K562 (cell line): ENCODE data around the gene YARS1. TPM values are rescaled to one million over a fixed set of nuclear protein-coding genes. Genes with fewer than 3 reads are reported as not detected.
A peak's percentile ranks its signal among the peaks of the same experiment; 100 is the strongest.
"Not testable (repeated sequence)": the region's sequence is repeated elsewhere in the genome, so short reads cannot be mapped to it uniquely, and the experiment has no call there.

Experiments
- ATAC-seq: fragments of 200-7000 bp; cut with Tn5 transposase; 3 replicates; pipeline ENCODE4 v1.9.1; 2020; ENCODE audit warnings: moderate library complexity
- BruUV-seq: library from RNA; stranded (reverse); fragments of 400-500 nt; replicated peaks from 2 replicates; lab custom pipeline; 2021; lab: Mats Ljungman, UMichigan
- CTCF ChIA-PET: fragments of 300-600 bp; formaldehyde crosslinking; extraction: SDS; loops from one replicate; lab custom pipeline; 2021; ENCODE audit warnings: low intra/inter-chr PET ratio; lab: Yijun Ruan, JAX
- POLR2A ChIA-PET: fragments of 300-600, 350-650 bp; sonication (Branson Sonifier 250); formaldehyde crosslinking; extraction: SDS; loops from one replicate; lab custom pipeline; 2021; ENCODE audit warnings: antibody characterized with exemption, inconsistent platforms; lab: Yijun Ruan, JAX
- DNase-seq, 4 experiments: peaks; one replicate each; pipeline versions ENCODE4 v3.0.0 to v3.0.0-alpha.2; 2011 to 2018; ENCODE audit warnings: low spot score in 3 of 4, mixed read lengths in 3 of 4; ENCODE audit errors: extremely low read depth in 1 of 4
- FAIRE-seq: peaks from 2 replicates; lab custom pipeline; 2011; peaks lifted over from hg19 to GRCh38; lab: Jason Lieb, UNC
- H2AFZ ChIP-seq: 2 replicates; pipeline ENCODE4 v1.6.0; 2011; ENCODE audit warnings: low read depth, low read length, control low read depth, inconsistent platforms
- H3K27ac ChIP-seq: fragments of 200-600 bp; 3 replicates; pipeline ENCODE4 v1.8.0; 2011; ENCODE audit warnings: low read depth, mild to moderate bottlenecking, control low read depth, inconsistent platforms, low read length, moderate library complexity, mixed read lengths; ENCODE audit errors: extremely low read depth
- H3K27me3 ChIP-seq, 2 experiments: fragments of 300-600 bp in 1 of 2; 2 replicates in 1 of 2; 3 replicates in 1 of 2; pipeline versions ENCODE4 v1.6.0 to v1.8.0; 2011; ENCODE audit warnings: inconsistent platforms in 2 of 2, low read length in 2 of 2, mild to moderate bottlenecking in 1 of 2, mixed read lengths in 1 of 2, moderate library complexity in 1 of 2; ENCODE audit not compliant: control insufficient read depth in 2 of 2, insufficient read depth in 2 of 2
- H3K36me3 ChIP-seq: fragments of 300-600 bp; 3 replicates; pipeline ENCODE4 v1.8.0; 2011; ENCODE audit warnings: mild to moderate bottlenecking, low read length, inconsistent platforms; ENCODE audit not compliant: control insufficient read depth, insufficient read depth
- H3K4me1 ChIP-seq, 2 experiments: fragments of 200-600 bp in 1 of 2; replicated peaks in 1 of 2; 2 replicates in 1 of 2; 3 replicates in 1 of 2; pipeline versions ENCODE4 v1.5.1 to v1.8.0; 2011; ENCODE audit warnings: inconsistent platforms in 2 of 2, low read length in 2 of 2, mild to moderate bottlenecking in 1 of 2, mixed read lengths in 1 of 2, moderate library complexity in 1 of 2; ENCODE audit not compliant: control insufficient read depth in 2 of 2, insufficient read depth in 2 of 2
- H3K4me2 ChIP-seq: 2 replicates; pipeline ENCODE4 v1.6.1; 2011; ENCODE audit warnings: low read length, control low read depth, inconsistent platforms, mixed read lengths; ENCODE audit not compliant: insufficient read depth
- H3K4me3 ChIP-seq: fragments of 200-600 bp; sonication (generic), shearing (Covaris generic); 2 replicates; pipeline ENCODE4 v1.5.1; 2016; ENCODE audit warnings: control low read depth, inconsistent platforms
- H3K79me2 ChIP-seq: fragments of 200-600 bp; 3 replicates; pipeline ENCODE4 v1.8.0; 2011; ENCODE audit warnings: low read length, inconsistent platforms; ENCODE audit not compliant: control insufficient read depth, insufficient read depth
- H3K9ac ChIP-seq, 2 experiments: 2 replicates each; pipeline versions ENCODE4 v1.6.0 to v1.6.1; 2011; ENCODE audit warnings: low read depth in 2 of 2, low read length in 2 of 2, control low read depth in 1 of 2, inconsistent platforms in 1 of 2, mild to moderate bottlenecking in 1 of 2, mixed read lengths in 1 of 2; ENCODE audit not compliant: insufficient read depth in 1 of 2
- H3K9me1 ChIP-seq: one replicate; pipeline ENCODE4 v1.6.0; 2011; ENCODE audit warnings: inconsistent platforms, mild to moderate bottlenecking, low read length, moderate library complexity; ENCODE audit not compliant: control insufficient read depth, insufficient read depth
- H3K9me3 ChIP-seq: replicated peaks from 2 replicates; pipeline ENCODE4 v1.5.1; 2011; ENCODE audit warnings: low read depth, low read length, inconsistent platforms; ENCODE audit not compliant: control insufficient read depth, insufficient read depth
- H4K20me1 ChIP-seq: replicated peaks from 2 replicates; pipeline ENCODE4 v1.6.1; 2011; ENCODE audit warnings: low read length, inconsistent platforms, mixed read lengths; ENCODE audit not compliant: control insufficient read depth, insufficient read depth
- CEBPG ChIP-seq, 3 experiments: fragments of 200-800 bp in 1 of 3; sonication (Bioruptor generic) in 1 of 3; sonication (generic) in 1 of 3; formaldehyde crosslinking in 1 of 3; IDR thresholded peaks in 2 of 3; conservative IDR thresholded peaks in 1 of 3; 2 replicates each; pipeline versions ENCODE4 v1.6.1 to v1.8.0; 2016 to 2022; ENCODE audit warnings: missing compliant biosample characterization in 2 of 3, missing genetic modification characterization in 2 of 3, mild to moderate bottlenecking in 1 of 3, missing genetic modification reagents in 1 of 3
- FOSL1 ChIP-seq: fragments of 200-800 bp; sonication (Bioruptor generic); conservative IDR thresholded peaks from 2 replicates; pipeline ENCODE4 v1.6.1; 2016; ENCODE audit warnings: missing genetic modification characterization, missing compliant biosample characterization
- SUPT5H ChIP-seq: fragments of 450-650 bp; IDR thresholded peaks from 2 replicates; pipeline ENCODE4 v1.6.1; 2016
- WGBS: fragments of 100-300 bp; shearing (Covaris generic); methylation state at CpG from one replicate; pipeline ENCODE4 v1.1.6; 2016; ENCODE audit warnings: low coverage, mixed read lengths; ENCODE audit not compliant: insufficient coverage; ENCODE audit errors: missing lambda C conversion rate; 5-methylcytosine and 5-hydroxymethylcytosine counted together
- in situ Hi-C: fragments of 300-500 bp; cut with MboI; formaldehyde crosslinking; loops from 4 replicates; pipeline ENCODE4 v1.15.0; 2018; ENCODE audit warnings: inconsistent platforms, mixed read lengths
- intact Hi-C: fragments of 100-400 bp; cut with micrococcal nuclease; formaldehyde crosslinking; loops from 2 replicates; pipeline ENCODE4 v1.14.2; 2022
- polyA plus RNA-seq, 8 experiments: library from polyadenylated mRNA; depleted of rRNA in 4 of 8; stranded (reverse) in 5 of 8; unstranded in 3 of 8; fragments of >200 nt; fragmentation: Nextera tagmentation in 2 of 8; fragmentation: Illumina TruSeq in 1 of 8; extraction: Ambion mirVana in 2 of 8; extraction: Trizol in 1 of 8; gene quantifications; 2 replicates each; pipeline versions ENCODE4 v1.2.1 to v1.2.3, GENCODE V29; 2011 to 2014; ENCODE audit warnings: inconsistent platforms in 1 of 8, missing spikeins in 1 of 8
- total RNA-seq, 7 experiments: library from RNA; depleted of rRNA in 6 of 7; stranded (reverse); fragments of >200 nt in 6 of 7; fragmentation: Illumina TruSeq in 2 of 7; extraction: Trizol in 2 of 7; gene quantifications; 2 replicates each; pipeline versions ENCODE4 v1.2.1 to v1.2.3, GENCODE V29; 2011 to 2021; ENCODE audit warnings: low replicate concordance in 1 of 7
- TF ChIP-seq, protein P1 (sequence below), 2 experiments: fragments of 450-650 bp in 1 of 2; sonication (generic) in 1 of 2; formaldehyde crosslinking in 1 of 2; IDR thresholded peaks in 1 of 2; conservative IDR thresholded peaks in 1 of 2; 2 replicates each; pipeline versions ENCODE4 v1.6.1 to v1.8.1; 2016 to 2023; ENCODE audit warnings: mild to moderate bottlenecking in 2 of 2, moderate library complexity in 2 of 2, inconsistent platforms in 1 of 2, missing genetic modification reagents in 1 of 2

Gene YARS1
- total and polyA plus RNA-seq, 9 of the 15 experiments (the other 6 are each of a cell fraction or from before 2014, with no cell fraction given) = 66.2 to 336 (median 201) TPM

DNA sequence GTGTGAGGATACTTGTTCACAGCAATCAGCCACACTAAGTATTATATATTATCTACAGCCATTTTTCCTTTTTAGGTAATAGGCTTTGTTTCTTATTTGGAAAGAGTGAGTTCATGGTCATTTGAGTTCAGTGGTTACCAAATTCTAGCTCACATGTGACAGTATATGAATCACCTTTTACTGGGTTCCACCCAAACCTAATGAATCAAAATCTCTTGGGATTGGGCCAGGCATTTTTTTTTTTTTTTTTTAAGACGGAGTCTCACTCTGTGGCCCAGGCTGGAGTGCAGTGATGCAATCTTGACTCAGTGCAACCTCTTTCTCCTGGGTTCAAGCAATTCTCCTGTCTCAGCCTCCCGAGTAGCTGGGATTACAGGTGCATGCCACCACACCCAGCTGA lies 27.8 kb downstream of the YARS1 start:
- H3K27ac ChIP-seq; H3K27me3 ChIP-seq; H3K4me3 ChIP-seq; BruUV-seq; FAIRE-seq; H3K9me1 ChIP-seq; in situ Hi-C loops; ATAC-seq; H3K9ac ChIP-seq; POLR2A ChIA-PET; H2AFZ ChIP-seq; H4K20me1 ChIP-seq; DNase-seq; H3K9me3 ChIP-seq; H3K4me2 ChIP-seq; H3K4me1 ChIP-seq; TF ChIP-seq CEBPG (CRISPR knock-in tag; IDR thresholded peaks at IDR 0.05): not testable (repeated sequence)
- Histone ChIP-seq H3K36me3 (peaks cover 87% of the 10 kb centered on the region), H3K79me2 (peaks cover 15% of the 10 kb centered on the region; the same call in 2 of the 3 replicates)
- CTCF ChIA-PET = interaction anchor here (0.6 kb wide), 1 partner anchor 77 kb away, joined by 7 read pairs; no protein-coding TSS in a partner anchor
- TF ChIP-seq FOSL1 = peak; percentile 65
- TF ChIP-seq, protein P1, sequence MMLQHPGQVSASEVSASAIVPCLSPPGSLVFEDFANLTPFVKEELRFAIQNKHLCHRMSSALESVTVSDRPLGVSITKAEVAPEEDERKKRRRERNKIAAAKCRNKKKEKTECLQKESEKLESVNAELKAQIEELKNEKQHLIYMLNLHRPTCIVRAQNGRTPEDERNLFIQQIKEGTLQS (IDR thresholded peaks at IDR 0.05) = peak; percentile 64
- TF ChIP-seq, protein P1 (CRISPR knock-in tag; conservative IDR thresholded peaks at IDR 0.05) = not testable (repeated sequence)
- TF ChIP-seq CEBPG (tag; conservative IDR thresholded peaks at IDR 0.05 in 1 of 2, IDR thresholded peaks at IDR 0.05 in 1 of 2) = peak in 1 of 2 experiments; percentile 31; a peak in 1 of 4 replicates
- 0 out of 2 replicates have a peak, but pooled peaks have one; percentile 17 for TF ChIP-seq SUPT5H
- WGBS = 76% methylated on average over 2 of the region's 2 CpGs
- intact Hi-C loops = loop anchor here (5.0 kb wide), 1 partner anchor 277 kb away; no protein-coding TSS in a partner anchor
